ENCODE results near the gene ACSL1. TPM values are rescaled to one million over a fixed set of nuclear protein-coding genes. Genes with fewer than 3 reads are reported as not detected.
A peak's percentile ranks its signal among the peaks of the same experiment; 100 is the strongest.

The ACSL1 gene
- total and polyA plus RNA-seq, 9 of the 15 experiments (the other 6 are each of a cell fraction or from before 2014, with no cell fraction given) = 6.7 to 24.1 (median 15.0) TPM

- H3K4me2 ChIP-seq (ENCODE audit: insufficient read depth, low read length) = no peak overlapping the region
- peak; percentile 63 for ATAC-seq
- no peaks in the 10 kb centered on the region for H3K79me2 ChIP-seq (ENCODE audit: control insufficient read depth, insufficient read depth, low read length)
- CTCF ChIA-PET (ENCODE audit: low intra/inter-chr PET ratio) = no interaction called here
- intact Hi-C loops (cut with micrococcal nuclease) = no loop called here
- H3K9me3 ChIP-seq (replicated peaks; ENCODE audit: control insufficient read depth, insufficient read depth, low read depth, low read length) = no peaks in the 10 kb centered on the region
- no peak overlapping the region for H3K4me3 ChIP-seq
- 38% methylated on average over 10 of the region's 10 CpGs for WGBS (ENCODE audit: insufficient coverage, low coverage, missing lambda C conversion rate)
- no peaks in the 10 kb centered on the region for H3K27me3 ChIP-seq (ENCODE audit: control insufficient read depth in 2 of 2, insufficient read depth in 2 of 2, low read length in 2 of 2)
- BruUV-seq (replicated peaks) = no TSS peak
- H3K9me1 ChIP-seq (ENCODE audit: control insufficient read depth, insufficient read depth, low read length) = no peaks in the 10 kb centered on the region
- POLR2A ChIA-PET = interaction anchor here (0.6 to 1.2 kb wide), 2 partner anchors 15 to 201 kb away, joined by 3 to 4 read pairs; no protein-coding TSS in a partner anchor
- H3K36me3 ChIP-seq (ENCODE audit: control insufficient read depth, insufficient read depth, low read length) = no peaks in the 10 kb centered on the region; the same call in 2 of the 3 replicates
- H3K27ac ChIP-seq (ENCODE audit: extremely low read depth, low read depth, low read length) = no peak overlapping the region
- peak; percentile 49 for FAIRE-seq
- H4K20me1 ChIP-seq (replicated peaks; ENCODE audit: control insufficient read depth, insufficient read depth, low read length) = no peaks in the 10 kb centered on the region
- in situ Hi-C loops (cut with MboI) = no loop called here
- DNase-seq (ENCODE audit: extremely low read depth in 1 of 4, low spot score in 3 of 4) = peak in 2 of 4 experiments; percentile 20 to 45
- H2AFZ ChIP-seq (ENCODE audit: low read depth, low read length) = no peak overlapping the region
- peaks cover 0 to 9% of the 10 kb centered on the region in 2 experiments; a peak in 3 of 5 replicates for H3K4me1 ChIP-seq (replicated peaks in 1 of 2; ENCODE audit: control insufficient read depth in 2 of 2, insufficient read depth in 2 of 2, low read length in 2 of 2)
- H3K9ac ChIP-seq (ENCODE audit: insufficient read depth in 1 of 2, low read depth in 2 of 2, low read length in 2 of 2) = no peak overlapping the region
- TF ChIP-seq SIRT6 (IDR thresholded peaks at IDR 0.05; ENCODE audit: low read depth, low read length) = no peak
- TF ChIP-seq ZNF384 (IDR thresholded peaks at IDR 0.05; ENCODE audit: low read depth, low read length) = peak; percentile 63
- TF ChIP-seq EP300 (IDR thresholded peaks at IDR 0.05; ENCODE audit: low read length) = 0 out of 2 replicates have a peak, but pooled peaks have one; percentile 4
- TF ChIP-seq ZNF175 (CRISPR knock-in tag; IDR thresholded peaks at IDR 0.05; ENCODE audit: low read depth) = peak; percentile 39; the same call in 1 of the 2 replicates
- no peak for TF ChIP-seq PATZ1 (CRISPR knock-in tag; IDR thresholded peaks at IDR 0.05; ENCODE audit: borderline replicate concordance)
- TF ChIP-seq NR2F6 (CRISPR knock-in tag; IDR thresholded peaks at IDR 0.05) = no peak
- TF ChIP-seq HDAC3 (IDR thresholded peaks at IDR 0.05; ENCODE audit: borderline replicate concordance, partially characterized antibody) = no peak
- TF ChIP-seq CUX1 (CRISPR knock-in tag; IDR thresholded peaks at IDR 0.05) = no peak
- TF ChIP-seq, protein P1, sequence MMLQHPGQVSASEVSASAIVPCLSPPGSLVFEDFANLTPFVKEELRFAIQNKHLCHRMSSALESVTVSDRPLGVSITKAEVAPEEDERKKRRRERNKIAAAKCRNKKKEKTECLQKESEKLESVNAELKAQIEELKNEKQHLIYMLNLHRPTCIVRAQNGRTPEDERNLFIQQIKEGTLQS (IDR thresholded peaks at IDR 0.05) = peak; percentile 51; the same call in 1 of the 2 replicates
- TF ChIP-seq, protein P1 (CRISPR knock-in tag; conservative IDR thresholded peaks at IDR 0.05) = no peak
- no peak for TF ChIP-seq ZNF165 (CRISPR knock-in tag; IDR thresholded peaks at IDR 0.05; ENCODE audit: borderline replicate concordance)
- peak; percentile 64; the same call in 1 of the 2 replicates for TF ChIP-seq JUND (IDR thresholded peaks at IDR 0.05; ENCODE audit: borderline replicate concordance, low read depth, low read length)
- 0 out of 3 replicates have a peak, but pooled peaks have one; percentile 10 for TF ChIP-seq JUND (tag; IDR thresholded peaks at IDR 0.05; ENCODE audit: borderline replicate concordance, low read depth, low read length)
- TF ChIP-seq SMARCA4 (IDR thresholded peaks at IDR 0.05) = peak; percentile 29; the same call in 1 of the 2 replicates
These were observed 32.7 kb downstream of the ACSL1 start for GRCh38 chr4:184792950-184793555.

All from K562 (cell line).